ENCODE data around the gene MAT2A.
"Not testable (repeated sequence)": the region's sequence is repeated elsewhere in the genome, so short reads cannot be mapped to it uniquely, and the experiment has no call there.

Gene MAT2A

GRCh38 chr2:85557130-85557529 lies 18.2 kb downstream of the MAT2A start:
- no peak overlapping the region for H2BK120ac ChIP-seq (ENCODE audit: low read depth, low read length)
- no peaks in the 10 kb centered on the region for H3K9me3 ChIP-seq (ENCODE audit: control insufficient read depth, low read length)
- no peak overlapping the region for H3K18ac ChIP-seq (ENCODE audit: low read depth in 1 of 2, low read length in 2 of 2)
- H3K4me1 ChIP-seq (ENCODE audit: control insufficient read depth, insufficient read depth, low read depth, low read length), result peaks cover 6% of the 10 kb centered on the region
- H3K4me3 ChIP-seq (ENCODE audit: insufficient read depth in 1 of 2, low read depth in 1 of 2, low read length in 2 of 2), result no peak overlapping the region
- no peak overlapping the region for H2BK12ac ChIP-seq (ENCODE audit: low read length in 2 of 2)
- DNase-seq, result no peak
- H4K91ac ChIP-seq (ENCODE audit: low read length), result no peak overlapping the region
- H3K27ac ChIP-seq (ENCODE audit: low read length, poor library complexity, severe bottlenecking), result no peak overlapping the region
- no peak overlapping the region for H2BK15ac ChIP-seq (ENCODE audit: low read depth, poor library complexity, severe bottlenecking)
- H3K4ac ChIP-seq (ENCODE audit: low read depth in 1 of 2, low read length in 2 of 2), result no peak overlapping the region
- H2AFZ ChIP-seq (ENCODE audit: low read depth, low read length), result no peak overlapping the region
- H3K79me1 ChIP-seq (replicated peaks; ENCODE audit: low read length, poor library complexity, severe bottlenecking), result peaks cover 26% of the 10 kb centered on the region
- H3K4me2 ChIP-seq (ENCODE audit: low read length, poor library complexity, severe bottlenecking), result no peak overlapping the region
- peaks cover 37 to 63% of the 10 kb centered on the region in 2 experiments for H3K36me3 ChIP-seq (ENCODE audit: control insufficient read depth in 1 of 2, insufficient read depth in 2 of 2, low read depth in 1 of 2, low read length in 2 of 2)
- WGBS, result 90% methylated on average over 4 of the region's 5 CpGs
- H3K14ac ChIP-seq (ENCODE audit: low read length in 2 of 2), result no peak overlapping the region
- H3K23ac ChIP-seq (ENCODE audit: low read length in 2 of 2), result no peak overlapping the region
- H2BK5ac ChIP-seq (ENCODE audit: low read depth, low read length, poor library complexity, severe bottlenecking), result no peak overlapping the region
- no peak overlapping the region for H2AK5ac ChIP-seq (ENCODE audit: low read length, severe bottlenecking)
- H4K8ac ChIP-seq (ENCODE audit: low read length), result no peak overlapping the region
- H3K9ac ChIP-seq (ENCODE audit: low read length), result no peak overlapping the region
- H3K27me3 ChIP-seq (ENCODE audit: control insufficient read depth in 1 of 2, insufficient read depth in 1 of 2, low read length in 2 of 2), result no peaks in the 10 kb centered on the region

GRCh38 chr2:85558160-85558559 lies 19.2 kb downstream of the MAT2A start:
- Histone ChIP-seq H3K9me3 (ENCODE audit: control insufficient read depth, low read length) (no peaks in the 10 kb centered on the region), H3K36me3 (ENCODE audit: control insufficient read depth in 1 of 2, insufficient read depth in 2 of 2, low read depth in 1 of 2, low read length in 2 of 2) (peaks cover 28 to 53% of the 10 kb centered on the region in 2 experiments), H3K4me3 (ENCODE audit: insufficient read depth in 1 of 2, low read depth in 1 of 2, low read length in 2 of 2) (no peak overlapping the region), H2AK5ac (ENCODE audit: low read length, severe bottlenecking) (no peak overlapping the region), H2BK12ac (ENCODE audit: low read length in 2 of 2) (no peak overlapping the region), H3K23ac (ENCODE audit: low read length in 2 of 2) (no peak overlapping the region), H2BK120ac (ENCODE audit: low read depth, low read length) (no peak overlapping the region), H2AFZ (ENCODE audit: low read depth, low read length) (no peak overlapping the region), H2BK5ac (ENCODE audit: low read depth, low read length, poor library complexity, severe bottlenecking) (no peak overlapping the region), H3K27me3 (ENCODE audit: control insufficient read depth in 1 of 2, insufficient read depth in 1 of 2, low read length in 2 of 2) (no peaks in the 10 kb centered on the region), H3K9ac (ENCODE audit: low read length) (no peak overlapping the region), H3K27ac (ENCODE audit: low read length, poor library complexity, severe bottlenecking) (no peak overlapping the region), H2BK15ac (ENCODE audit: low read depth, poor library complexity, severe bottlenecking) (no peak overlapping the region), H3K79me1 (replicated peaks; ENCODE audit: low read length, poor library complexity, severe bottlenecking) (peaks cover 26% of the 10 kb centered on the region), H4K91ac (ENCODE audit: low read length) (no peak overlapping the region), H3K4ac (ENCODE audit: low read depth in 1 of 2, low read length in 2 of 2) (no peak overlapping the region), H3K4me2 (ENCODE audit: low read length, poor library complexity, severe bottlenecking) (no peak overlapping the region), H3K18ac (ENCODE audit: low read depth in 1 of 2, low read length in 2 of 2) (no peak overlapping the region), H3K14ac (ENCODE audit: low read length in 2 of 2) (no peak overlapping the region), H3K4me1 (ENCODE audit: control insufficient read depth, insufficient read depth, low read depth, low read length) (peaks cover 6% of the 10 kb centered on the region), H4K8ac (ENCODE audit: low read length) (no peak overlapping the region)
- DNase-seq, result no peak
- 100% methylated on average over 1 of the region's 1 CpG for WGBS

DNA sequence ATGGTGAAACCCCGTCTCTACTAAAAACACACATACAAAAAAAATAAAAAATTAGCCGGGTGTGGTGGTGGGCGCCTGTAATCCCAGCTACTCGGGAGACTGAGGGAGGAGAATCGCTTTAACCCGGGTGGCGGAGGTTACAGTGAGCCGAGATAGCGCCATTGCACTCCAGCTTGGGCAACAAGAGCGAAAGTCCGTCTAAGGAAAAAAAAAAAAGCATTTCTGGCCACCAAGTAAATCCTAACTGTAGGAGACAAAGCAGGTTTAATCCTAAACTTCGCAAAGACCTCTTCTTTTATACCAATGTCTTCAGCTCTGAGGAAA lies 21.4 kb downstream of the MAT2A start:
- Histone ChIP-seq H3K4me2 (ENCODE audit: low read length, poor library complexity, severe bottlenecking) (peak overlapping the region; percentile 90), H3K36me3 (ENCODE audit: control insufficient read depth in 1 of 2, insufficient read depth in 2 of 2, low read depth in 1 of 2, low read length in 2 of 2) (peaks cover 11 to 33% of the 10 kb centered on the region in 2 experiments), H3K79me1 (replicated peaks; ENCODE audit: low read length, poor library complexity, severe bottlenecking) (peaks cover 19% of the 10 kb centered on the region), H3K9ac (ENCODE audit: low read length) (peak overlapping the region; percentile 96), H3K4me3 (ENCODE audit: insufficient read depth in 1 of 2, low read depth in 1 of 2, low read length in 2 of 2) (peak overlapping the region; percentile 86 to 95)
- DNase-seq; H2BK12ac ChIP-seq (ENCODE audit: low read length in 2 of 2); H2AFZ ChIP-seq (ENCODE audit: low read depth, low read length); H3K27ac ChIP-seq (ENCODE audit: low read length, poor library complexity, severe bottlenecking); H3K18ac ChIP-seq (ENCODE audit: low read depth in 1 of 2, low read length in 2 of 2); H2BK5ac ChIP-seq (ENCODE audit: low read depth, low read length, poor library complexity, severe bottlenecking); H3K23ac ChIP-seq (ENCODE audit: low read length in 2 of 2); H3K4ac ChIP-seq (ENCODE audit: low read depth in 1 of 2, low read length in 2 of 2); H3K27me3 ChIP-seq (ENCODE audit: control insufficient read depth in 1 of 2, insufficient read depth in 1 of 2, low read length in 2 of 2); H3K14ac ChIP-seq (ENCODE audit: low read length in 2 of 2); H3K9me3 ChIP-seq (ENCODE audit: control insufficient read depth, low read length); H2AK5ac ChIP-seq (ENCODE audit: low read length, severe bottlenecking); H3K4me1 ChIP-seq (ENCODE audit: control insufficient read depth, insufficient read depth, low read depth, low read length); H4K91ac ChIP-seq (ENCODE audit: low read length); H4K8ac ChIP-seq (ENCODE audit: low read length); H2BK15ac ChIP-seq (ENCODE audit: low read depth, poor library complexity, severe bottlenecking); H2BK120ac ChIP-seq (ENCODE audit: low read depth, low read length): not testable (repeated sequence)
- 86% methylated on average over 12 of the region's 12 CpGs for WGBS

DNA sequence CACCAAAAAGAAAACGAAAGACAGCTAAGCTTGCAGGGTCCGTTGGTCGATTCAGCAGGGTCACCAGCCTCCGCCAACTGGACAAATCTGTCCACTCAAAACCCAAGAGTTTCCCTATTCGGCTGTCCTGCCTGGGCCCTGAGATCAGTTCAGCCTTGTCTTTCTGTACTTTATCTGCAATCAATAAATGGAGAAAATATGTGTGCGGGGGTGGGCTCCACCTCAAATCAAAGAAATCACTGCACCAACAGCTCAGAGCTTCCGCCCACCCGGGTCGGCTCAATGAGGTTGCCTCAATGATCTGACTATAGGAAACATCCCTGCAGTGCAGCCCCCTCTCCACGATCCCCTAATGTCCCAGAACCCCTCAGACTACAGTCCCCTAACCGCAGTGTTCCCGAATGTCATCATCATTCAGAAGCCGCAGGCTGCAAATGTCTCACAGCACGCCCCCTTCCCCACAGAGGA lies 21.9 kb downstream of the MAT2A start:
- Histone ChIP-seq H3K23ac (ENCODE audit: low read length in 2 of 2) (no peak overlapping the region), H2BK12ac (ENCODE audit: low read length in 2 of 2) (no peak overlapping the region)
- WGBS, result 11% methylated on average over 13 of the region's 14 CpGs

More for the DNA sequence above, 21.9 kb downstream of the MAT2A start:
- Histone ChIP-seq H3K9ac (ENCODE audit: low read length) (peak overlapping the region; percentile 96), H2BK15ac (ENCODE audit: low read depth, poor library complexity, severe bottlenecking) (no peak overlapping the region), H3K27me3 (ENCODE audit: control insufficient read depth in 1 of 2, insufficient read depth in 1 of 2, low read length in 2 of 2) (no peaks in the 10 kb centered on the region), H2BK120ac (ENCODE audit: low read depth, low read length) (peak overlapping the region; percentile 77), H3K4me3 (ENCODE audit: insufficient read depth in 1 of 2, low read depth in 1 of 2, low read length in 2 of 2) (peak overlapping the region; percentile 86 to 95), H2AK5ac (ENCODE audit: low read length, severe bottlenecking) (no peak overlapping the region), H3K14ac (ENCODE audit: low read length in 2 of 2) (no peak overlapping the region), H3K4me2 (ENCODE audit: low read length, poor library complexity, severe bottlenecking) (peak overlapping the region; percentile 90), H2AFZ (ENCODE audit: low read depth, low read length) (no peak overlapping the region), H4K91ac (ENCODE audit: low read length) (no peak overlapping the region), H3K18ac (ENCODE audit: low read depth in 1 of 2, low read length in 2 of 2) (peak overlapping the region in 1 of 2 experiments; percentile 5), H3K36me3 (ENCODE audit: control insufficient read depth in 1 of 2, insufficient read depth in 2 of 2, low read depth in 1 of 2, low read length in 2 of 2) (peaks cover 11 to 28% of the 10 kb centered on the region in 2 experiments), H2BK5ac (ENCODE audit: low read depth, low read length, poor library complexity, severe bottlenecking) (no peak overlapping the region), H3K79me1 (replicated peaks; ENCODE audit: low read length, poor library complexity, severe bottlenecking) (peaks cover 19% of the 10 kb centered on the region), H3K9me3 (ENCODE audit: control insufficient read depth, low read length) (no peaks in the 10 kb centered on the region), H3K4me1 (ENCODE audit: control insufficient read depth, insufficient read depth, low read depth, low read length) (peaks cover 6% of the 10 kb centered on the region), H3K27ac (ENCODE audit: low read length, poor library complexity, severe bottlenecking) (no peak overlapping the region), H4K8ac (ENCODE audit: low read length) (no peak overlapping the region), H3K4ac (ENCODE audit: low read depth in 1 of 2, low read length in 2 of 2) (peak overlapping the region in 1 of 2 experiments; percentile 44)
- no peak for DNase-seq
